Measurements from ENCODE around the gene CD93. TPM values are rescaled to one million over a fixed set of nuclear protein-coding genes. Genes with fewer than 3 reads are reported as not detected.

Gene CD93
- total RNA-seq, 2 experiments from 2014 or later = 1.1 TPM

DNA sequence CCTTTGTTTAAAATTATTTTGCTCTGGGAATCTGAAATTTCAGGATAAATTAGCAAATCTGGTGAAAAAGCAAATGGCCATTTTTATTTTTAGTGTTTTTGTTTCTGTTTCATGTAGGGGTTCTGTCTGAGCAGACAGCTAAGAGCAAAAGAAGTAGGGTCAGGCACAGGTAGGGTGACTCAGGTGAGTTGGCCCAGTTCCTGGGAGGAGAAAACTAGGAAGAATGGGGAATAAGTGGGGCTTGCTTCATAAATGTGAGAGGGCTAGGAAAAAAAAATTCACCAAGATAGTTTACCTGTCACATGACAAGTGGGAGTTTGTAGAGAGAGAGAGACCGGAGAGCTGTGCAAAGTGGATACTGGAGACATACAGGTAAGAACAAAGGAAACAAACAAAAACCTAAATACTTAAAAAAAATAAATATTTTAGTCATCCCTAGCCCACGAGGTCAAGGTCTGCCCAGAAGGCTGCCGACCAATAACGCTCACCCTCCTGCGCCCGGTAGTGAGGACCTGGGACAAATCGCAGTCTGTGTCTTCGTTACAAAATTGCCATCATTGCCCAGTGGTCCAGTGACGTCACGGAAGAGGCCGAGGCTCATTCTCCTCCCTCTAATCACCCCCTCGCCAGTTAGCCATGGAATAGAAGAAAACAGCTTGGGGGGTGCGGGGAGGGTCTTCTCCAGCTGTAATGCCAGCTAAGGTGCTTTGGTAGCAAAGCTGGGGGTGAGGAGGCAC is 39.0 kb downstream of the CD93 start:
- peaks cover 55% of the 10 kb centered on the region for H3K27me3 Mint-ChIP-seq
- Histone ChIP-seq H3K27ac (ENCODE audit: low read depth in 1 of 2, low read length in 2 of 2) (no peak overlapping the region), H3K4me1 (ENCODE audit: insufficient read depth, low read length) (peaks cover 20% of the 10 kb centered on the region), H3K9me3 (ENCODE audit: control insufficient read depth in 1 of 2, insufficient read depth in 1 of 2, low read length in 2 of 2) (peaks cover 0 to 29% of the 10 kb centered on the region in 2 experiments), H3K4me3 (ENCODE audit: low read length) (no peak overlapping the region), H3K36me3 (ENCODE audit: insufficient read depth, low read length) (no peaks in the 10 kb centered on the region), H3K27me3 (ENCODE audit: control insufficient read depth in 1 of 2, insufficient read depth in 2 of 2, low read length in 2 of 2) (peaks cover 43 to 58% of the 10 kb centered on the region in 2 experiments)
- H3K4me1 Mint-ChIP-seq (ENCODE audit: low read depth) = peaks cover 6% of the 10 kb centered on the region
- POLR2A ChIA-PET = no interaction called here
- DNase-seq = no peak
- no peak for ATAC-seq (ENCODE audit: poor library complexity)
- CTCF ChIA-PET = no interaction called here
- no peaks in the 10 kb centered on the region for H3K36me3 Mint-ChIP-seq (ENCODE audit: low read depth)
- H3K4me3 Mint-ChIP-seq = no peak overlapping the region
- H3K27ac Mint-ChIP-seq = no peak overlapping the region
- TF ChIP-seq, protein P1, sequence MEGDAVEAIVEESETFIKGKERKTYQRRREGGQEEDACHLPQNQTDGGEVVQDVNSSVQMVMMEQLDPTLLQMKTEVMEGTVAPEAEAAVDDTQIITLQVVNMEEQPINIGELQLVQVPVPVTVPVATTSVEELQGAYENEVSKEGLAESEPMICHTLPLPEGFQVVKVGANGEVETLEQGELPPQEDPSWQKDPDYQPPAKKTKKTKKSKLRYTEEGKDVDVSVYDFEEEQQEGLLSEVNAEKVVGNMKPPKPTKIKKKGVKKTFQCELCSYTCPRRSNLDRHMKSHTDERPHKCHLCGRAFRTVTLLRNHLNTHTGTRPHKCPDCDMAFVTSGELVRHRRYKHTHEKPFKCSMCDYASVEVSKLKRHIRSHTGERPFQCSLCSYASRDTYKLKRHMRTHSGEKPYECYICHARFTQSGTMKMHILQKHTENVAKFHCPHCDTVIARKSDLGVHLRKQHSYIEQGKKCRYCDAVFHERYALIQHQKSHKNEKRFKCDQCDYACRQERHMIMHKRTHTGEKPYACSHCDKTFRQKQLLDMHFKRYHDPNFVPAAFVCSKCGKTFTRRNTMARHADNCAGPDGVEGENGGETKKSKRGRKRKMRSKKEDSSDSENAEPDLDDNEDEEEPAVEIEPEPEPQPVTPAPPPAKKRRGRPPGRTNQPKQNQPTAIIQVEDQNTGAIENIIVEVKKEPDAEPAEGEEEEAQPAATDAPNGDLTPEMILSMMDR (IDR thresholded peaks at IDR 0.05) = no peak
- intact Hi-C loops (cut with DNase I, micrococcal nuclease) = no loop called here
- no peaks in the 10 kb centered on the region for H3K9me3 Mint-ChIP-seq

DNA sequence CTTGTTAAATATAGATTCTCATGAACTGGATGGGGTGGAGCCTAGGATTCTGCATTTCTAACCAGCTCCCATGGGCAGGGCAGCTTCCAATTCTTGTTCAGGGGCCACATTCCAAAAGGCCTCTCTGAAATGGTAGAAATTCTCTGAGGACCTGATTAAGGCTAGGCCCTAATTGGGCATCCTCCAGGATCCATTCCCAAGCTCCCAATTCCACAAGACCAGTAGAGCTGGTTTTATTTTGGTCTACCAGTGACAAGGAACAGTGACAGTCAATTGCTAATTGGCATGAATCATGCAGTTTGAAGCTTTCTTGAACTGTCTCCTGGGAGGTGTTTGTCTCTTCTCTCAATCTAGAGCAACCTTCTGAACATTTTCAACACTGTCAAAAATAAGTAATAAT is 39.7 kb downstream of the CD93 start:
- Histone ChIP-seq H3K36me3 (ENCODE audit: insufficient read depth, low read length) (no peaks in the 10 kb centered on the region), H3K9me3 (ENCODE audit: control insufficient read depth in 1 of 2, insufficient read depth in 1 of 2, low read length in 2 of 2) (peaks cover 0 to 28% of the 10 kb centered on the region in 2 experiments), H3K4me3 (ENCODE audit: low read length) (no peak overlapping the region), H3K27me3 (ENCODE audit: control insufficient read depth in 1 of 2, insufficient read depth in 2 of 2, low read length in 2 of 2) (peaks cover 39 to 54% of the 10 kb centered on the region in 2 experiments), H3K4me1 (ENCODE audit: insufficient read depth, low read length) (peaks cover 20% of the 10 kb centered on the region), H3K27ac (ENCODE audit: low read depth in 1 of 2, low read length in 2 of 2) (no peak overlapping the region)
- ChIA-PET CTCF (no interaction called here), POLR2A (no interaction called here)
- DNase-seq (no peak), ATAC-seq (ENCODE audit: poor library complexity) (no peak)
- Mint-ChIP-seq H3K9me3 (no peaks in the 10 kb centered on the region), H3K36me3 (ENCODE audit: low read depth) (no peaks in the 10 kb centered on the region), H3K4me3 (no peak overlapping the region), H3K27ac (no peak overlapping the region), H3K27me3 (peaks cover 54% of the 10 kb centered on the region), H3K4me1 (ENCODE audit: low read depth) (peaks cover 6% of the 10 kb centered on the region)
- TF ChIP-seq, protein P1 (IDR thresholded peaks at IDR 0.05) = no peak
- intact Hi-C loops (cut with DNase I, micrococcal nuclease) = no loop called here

DNA sequence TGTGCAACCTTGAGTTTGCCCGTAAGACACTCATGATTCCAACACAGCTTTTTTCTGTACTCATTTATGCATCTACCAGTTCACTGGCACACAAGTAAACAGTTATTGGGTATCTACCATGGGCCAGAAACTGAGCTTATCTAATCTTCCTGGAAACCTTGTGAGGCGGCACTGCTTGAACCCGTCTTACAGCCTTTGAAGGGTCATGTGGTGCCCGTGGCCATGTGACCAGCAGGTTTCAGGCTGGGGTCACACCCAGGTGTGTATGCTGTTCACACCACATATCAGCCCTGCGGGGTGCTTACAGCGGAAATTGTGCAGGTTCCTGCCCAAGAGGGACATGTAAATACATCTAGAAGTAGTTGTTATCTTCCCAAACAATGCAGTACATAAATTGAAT is 42.7 kb downstream of the CD93 start:
- CTCF ChIA-PET = no interaction called here
- H3K4me3 ChIP-seq (ENCODE audit: low read length) = no peak overlapping the region
- POLR2A ChIA-PET = no interaction called here
- TF ChIP-seq, protein P1 (IDR thresholded peaks at IDR 0.05) = no peak
- DNase-seq = no peak
- Mint-ChIP-seq H3K27me3 (peaks cover 60% of the 10 kb centered on the region), H3K4me1 (ENCODE audit: low read depth) (peaks cover 6% of the 10 kb centered on the region), H3K27ac (no peak overlapping the region), H3K4me3 (no peak overlapping the region), H3K36me3 (ENCODE audit: low read depth) (no peaks in the 10 kb centered on the region), H3K9me3 (no peaks in the 10 kb centered on the region)
- peaks cover 0 to 11% of the 10 kb centered on the region in 2 experiments for H3K9me3 ChIP-seq (ENCODE audit: control insufficient read depth in 1 of 2, insufficient read depth in 1 of 2, low read length in 2 of 2)
- H3K36me3 ChIP-seq (ENCODE audit: insufficient read depth, low read length) = no peaks in the 10 kb centered on the region
- H3K27me3 ChIP-seq (ENCODE audit: control insufficient read depth in 1 of 2, insufficient read depth in 2 of 2, low read length in 2 of 2) = peaks cover 26 to 37% of the 10 kb centered on the region in 2 experiments
- ATAC-seq (ENCODE audit: poor library complexity) = no peak
- intact Hi-C loops (cut with DNase I, micrococcal nuclease) = no loop called here
- H3K4me1 ChIP-seq (ENCODE audit: insufficient read depth, low read length) = peaks cover 10% of the 10 kb centered on the region
- no peak overlapping the region for H3K27ac ChIP-seq (ENCODE audit: low read depth in 1 of 2, low read length in 2 of 2)

All from CD4-positive, alpha-beta T cell (primary cell).